GM18505 (cell line): ENCODE measurements around the gene TMEM208.
A peak's percentile ranks its signal among the peaks of the same experiment; 100 is the strongest.

Source experiments
- ATAC-seq: cut with Tn5 transposase; IDR thresholded peaks from one replicate; pipeline ENCODE4 v1.9.1; 2021; ENCODE audit not compliant: unreplicated experiment
- POLR2A ChIP-seq: IDR thresholded peaks from 4 replicates; pipeline ENCODE4 v1.6.1; 2011; ENCODE audit warnings: borderline replicate concordance; ENCODE audit not compliant: insufficient read depth, insufficient read length; ENCODE audit errors: extremely low read depth

The TMEM208 gene

GRCh38 chr16:67210069-67210937 is 16.6 kb upstream of the TMEM208 start:
- no peak for ATAC-seq
- no peak for TF ChIP-seq POLR2A

GRCh38 chr16:67211674-67212073 is 15.3 kb upstream of the TMEM208 start:
- no peak for ATAC-seq
- no peak for TF ChIP-seq POLR2A

- TF ChIP-seq POLR2A, result no peak
- ATAC-seq, result no peak
Measured at GRCh38 chr16:67212766-67213165, 14.2 kb upstream of the TMEM208 start.

- no peak for ATAC-seq
Measured at GRCh38 chr16:67213197-67214019, 13.5 kb upstream of the TMEM208 start.

GRCh38 chr16:67215706-67216105 is 11.2 kb upstream of the TMEM208 start:
- no peak for ATAC-seq
- no peak for TF ChIP-seq POLR2A

More at GRCh38 chr16:67213197-67214019, 13.5 kb upstream of the TMEM208 start:
- TF ChIP-seq POLR2A, result no peak

- no peak for ATAC-seq
- no peak for TF ChIP-seq POLR2A
Measured at GRCh38 chr16:67216612-67217490, 10.1 kb upstream of the TMEM208 start.

- ATAC-seq, result no peak
- TF ChIP-seq POLR2A, result no peak
Measured at GRCh38 chr16:67223992-67224391, 2.9 kb upstream of the TMEM208 start.

GRCh38 chr16:67226295-67226803 is 581 bp upstream of the TMEM208 start:
- no peak for TF ChIP-seq POLR2A
- ATAC-seq, result no peak

GRCh38 chr16:67227567-67227921 is 614 bp downstream of the TMEM208 start:
- ATAC-seq, result no peak
- TF ChIP-seq POLR2A, result no peak

GRCh38 chr16:67228034-67228785 is 1.3 kb downstream of the TMEM208 start:
- no peak for ATAC-seq
- no peak for TF ChIP-seq POLR2A

GRCh38 chr16:67228905-67229304 is 2.0 kb downstream of the TMEM208 start:
- no peak for ATAC-seq
- no peak for TF ChIP-seq POLR2A

GRCh38 chr16:67229906-67230808 is 3.2 kb downstream of the TMEM208 start:
- TF ChIP-seq POLR2A, result peak; percentile 4
- no peak for ATAC-seq
